Chondrocyte (in vitro differentiated cells): Measurements from ENCODE around the gene MIPEP. TPM values are rescaled to one million over a fixed set of nuclear protein-coding genes. Genes with fewer than 3 reads are reported as not detected.
A peak's percentile ranks its signal among the peaks of the same experiment; 100 is the strongest.

Experiments
- DNase-seq: peaks from one replicate; pipeline ENCODE4 v3.0.0; 2021; ENCODE audit warnings: mixed read lengths, low spot score
- H3K27ac Mint-ChIP-seq: one replicate; pipeline ENCODE4 v1.8.0; 2021; ENCODE audit warnings: mild to moderate bottlenecking, moderate library complexity, mixed read lengths; ENCODE audit not compliant: unreplicated experiment
- H3K27me3 Mint-ChIP-seq: 2 replicates; pipeline ENCODE4 v1.8.0; 2021; ENCODE audit warnings: low read depth, mixed read lengths
- H3K36me3 Mint-ChIP-seq: 2 replicates; pipeline ENCODE4 v1.8.0; 2021; ENCODE audit warnings: low read depth, mixed read lengths
- H3K4me1 Mint-ChIP-seq: 2 replicates; pipeline ENCODE4 v1.8.0; 2021; ENCODE audit warnings: low read depth, mild to moderate bottlenecking, mixed read lengths
- H3K4me3 Mint-ChIP-seq: one replicate; pipeline ENCODE4 v1.8.0; 2021; ENCODE audit warnings: mild to moderate bottlenecking, moderate library complexity, mixed read lengths; ENCODE audit not compliant: unreplicated experiment
- H3K9me3 Mint-ChIP-seq: 2 replicates; pipeline ENCODE4 v1.8.0; 2021; ENCODE audit warnings: low read depth, mixed read lengths
- CTCF ChIP-seq: fragments of 200-600 bp; sonication (generic); IDR thresholded peaks from 2 replicates; pipeline ENCODE4 v1.5.0; 2021; ENCODE audit warnings: antibody characterized with exemption, mild to moderate bottlenecking, moderate library complexity
- total RNA-seq: library from RNA; stranded (reverse); gene quantifications from 3 replicates; pipeline ENCODE4 v1.2.1, GENCODE V29; 2021

Gene MIPEP
- total RNA-seq, 1 donor from 2014 or later = 14.4 TPM

GRCh38 chr13:23778879-23779278 is 110.3 kb downstream of the MIPEP start:
- peaks cover 3% of the 10 kb centered on the region for H3K4me1 Mint-ChIP-seq
- TF ChIP-seq CTCF = no peak
- H3K36me3 Mint-ChIP-seq = peaks cover 13% of the 10 kb centered on the region
- H3K9me3 Mint-ChIP-seq = peaks cover 6% of the 10 kb centered on the region
- no peak overlapping the region for H3K4me3 Mint-ChIP-seq
- no peak for DNase-seq
- H3K27ac Mint-ChIP-seq = no peak overlapping the region
- H3K27me3 Mint-ChIP-seq = no peaks in the 10 kb centered on the region

GRCh38 chr13:23778002-23778652 is 111.1 kb downstream of the MIPEP start:
- no peaks in the 10 kb centered on the region for H3K27me3 Mint-ChIP-seq
- H3K4me3 Mint-ChIP-seq = no peak overlapping the region
- peaks cover 3% of the 10 kb centered on the region for H3K4me1 Mint-ChIP-seq
- H3K27ac Mint-ChIP-seq = peak overlapping the region; percentile 33
- peaks cover 11% of the 10 kb centered on the region for H3K36me3 Mint-ChIP-seq
- DNase-seq = no peak
- peaks cover 6% of the 10 kb centered on the region for H3K9me3 Mint-ChIP-seq
- peak; percentile 43 for TF ChIP-seq CTCF

GRCh38 chr13:23777575-23777870 is 111.7 kb downstream of the MIPEP start:
- DNase-seq = no peak
- H3K4me1 Mint-ChIP-seq = peaks cover 3% of the 10 kb centered on the region
- TF ChIP-seq CTCF = no peak
- H3K27me3 Mint-ChIP-seq = no peaks in the 10 kb centered on the region
- H3K27ac Mint-ChIP-seq = no peak overlapping the region
- peaks cover 6% of the 10 kb centered on the region for H3K9me3 Mint-ChIP-seq
- no peak overlapping the region for H3K4me3 Mint-ChIP-seq
- peaks cover 11% of the 10 kb centered on the region for H3K36me3 Mint-ChIP-seq

- TF ChIP-seq CTCF = no peak
- Mint-ChIP-seq H3K27ac (no peak overlapping the region), H3K4me3 (no peak overlapping the region), H3K4me1 (peaks cover 3% of the 10 kb centered on the region), H3K27me3 (no peaks in the 10 kb centered on the region), H3K36me3 (peaks cover 10% of the 10 kb centered on the region), H3K9me3 (peaks cover 6% of the 10 kb centered on the region)
- no peak for DNase-seq
These were observed 112.3 kb downstream of the MIPEP start for GRCh38 chr13:23776698-23777574.

DNA sequence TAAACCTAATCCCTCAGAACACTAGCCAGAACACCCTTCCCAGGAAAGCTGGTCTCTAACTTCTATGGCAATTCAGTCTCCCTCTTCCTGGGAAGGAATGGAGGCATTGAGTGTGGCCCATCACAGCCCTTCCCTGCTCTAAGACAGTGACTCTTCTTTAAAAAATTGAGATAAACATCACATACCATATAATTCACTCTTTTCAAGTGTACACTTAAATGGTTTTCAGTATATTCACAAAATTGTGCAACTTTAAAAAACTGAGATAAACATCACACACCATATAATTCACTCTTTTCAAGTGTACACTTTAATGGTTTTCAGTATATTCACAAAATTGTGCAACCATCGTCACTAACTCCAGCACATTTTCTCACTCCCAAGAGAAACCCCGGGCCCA is 116.5 kb downstream of the MIPEP start:
- no peak overlapping the region for H3K4me3 Mint-ChIP-seq
- DNase-seq = no peak
- H3K36me3 Mint-ChIP-seq = peaks cover 1% of the 10 kb centered on the region
- H3K4me1 Mint-ChIP-seq = peaks cover 12% of the 10 kb centered on the region
- no peaks in the 10 kb centered on the region for H3K27me3 Mint-ChIP-seq
- TF ChIP-seq CTCF = no peak
- H3K9me3 Mint-ChIP-seq = no peaks in the 10 kb centered on the region
- no peak overlapping the region for H3K27ac Mint-ChIP-seq
